SK-N-SH (cell line): ENCODE measurements around the gene INSYN1. TPM values are rescaled to one million over a fixed set of nuclear protein-coding genes. Genes with fewer than 3 reads are reported as not detected.

Experiments used
- CTCF ChIA-PET: fragments of 300-600, 350-600 bp; formaldehyde crosslinking; extraction: SDS; loops from one replicate; lab custom pipeline; 2021; lab: Yijun Ruan, JAX
- POLR2A ChIA-PET: fragments of 350-600 bp; sonication (Branson Sonifier 250); formaldehyde crosslinking; extraction: SDS; loops from one replicate; lab custom pipeline; 2020; ENCODE audit warnings: antibody characterized with exemption, inconsistent platforms; lab: Yijun Ruan, JAX
- DNase-seq: peaks from one replicate; pipeline ENCODE4 v3.0.0; 2012
- H2AFZ ChIP-seq: fragments of 200-600 bp; sonication (generic); 2 replicates; pipeline ENCODE4 v1.8.1; 2016; ENCODE audit warnings: antibody characterized with exemption, mild to moderate bottlenecking, low read depth
- H3F3A ChIP-seq: fragments of 200-600 bp; sonication (generic); replicated peaks from 2 replicates; pipeline ENCODE3; 2016; ENCODE audit warnings: antibody characterized with exemption, mild to moderate bottlenecking; ENCODE audit not compliant: insufficient read depth
- H3K27ac ChIP-seq, 2 experiments: fragments of 200-500 bp in 1 of 2; fragments of 200-600 bp in 1 of 2; sonication (Bioruptor generic) in 1 of 2; sonication (generic), shearing (Covaris generic) in 1 of 2; 2 replicates each; pipeline versions ENCODE4 v1.5.1 to v1.6.1; 2014 to 2016; ENCODE audit warnings: low read depth in 2 of 2, inconsistent platforms in 1 of 2, low read length in 1 of 2, mild to moderate bottlenecking in 1 of 2, mixed read lengths in 1 of 2
- H3K27me3 ChIP-seq: fragments of 200-600 bp; sonication (generic), shearing (Covaris generic); 2 replicates; pipeline ENCODE4 v1.6.1; 2016; ENCODE audit warnings: mixed run types; ENCODE audit not compliant: insufficient read depth
- H3K36me3 ChIP-seq, 2 experiments: fragments of 200-500 bp in 1 of 2; fragments of 200-600 bp in 1 of 2; sonication (Bioruptor generic) in 1 of 2; sonication (generic) in 1 of 2; replicated peaks in 1 of 2; 2 replicates each; pipeline versions ENCODE3 to v1.5.1; 2014 to 2016; ENCODE audit warnings: low read length in 1 of 2, mild to moderate bottlenecking in 1 of 2; ENCODE audit not compliant: insufficient read depth in 2 of 2, control insufficient read depth in 1 of 2
- H3K4me1 ChIP-seq, 2 experiments: fragments of 200-500 bp in 1 of 2; fragments of 200-600 bp in 1 of 2; sonication (Bioruptor generic) in 1 of 2; sonication (generic), shearing (Covaris generic) in 1 of 2; 2 replicates each; pipeline versions ENCODE4 v1.5.1 to v1.6.1; 2014 to 2016; ENCODE audit warnings: low read depth in 1 of 2, low read length in 1 of 2, mixed run types in 1 of 2; ENCODE audit not compliant: insufficient read depth in 2 of 2, control insufficient read depth in 1 of 2
- H3K4me2 ChIP-seq: fragments of 200-600 bp; sonication (generic), shearing (Covaris generic); 2 replicates; pipeline ENCODE4 v1.6.1; 2017; ENCODE audit warnings: mixed run types
- H3K4me3 ChIP-seq, 2 experiments: fragments of 200-500 bp in 1 of 2; fragments of 200-600 bp in 1 of 2; sonication (Bioruptor generic) in 1 of 2; sonication (generic), shearing (Covaris generic) in 1 of 2; 2 replicates each; pipeline versions ENCODE4 v1.5.1 to v1.8.1; 2014 to 2016; ENCODE audit warnings: low read depth in 2 of 2, inconsistent platforms in 1 of 2, low read length in 1 of 2, mild to moderate bottlenecking in 1 of 2, mixed read lengths in 1 of 2, moderate library complexity in 1 of 2
- H3K79me2 ChIP-seq: fragments of 200-600 bp; sonication (generic); 2 replicates; pipeline ENCODE4 v1.8.1; 2017; ENCODE audit warnings: mild to moderate bottlenecking; ENCODE audit not compliant: insufficient read depth
- H3K9ac ChIP-seq: fragments of 200-600 bp; sonication (generic); 2 replicates; pipeline ENCODE4 v1.6.1; 2017; ENCODE audit warnings: mixed run types
- H3K9me2 ChIP-seq: fragments of 200-600 bp; sonication (generic); 2 replicates; pipeline ENCODE4 v1.6.1; 2017; ENCODE audit warnings: mixed run types
- H3K9me3 ChIP-seq: fragments of 200-600 bp; sonication (generic); 2 replicates; pipeline ENCODE4 v1.6.1; 2017; ENCODE audit warnings: mixed run types, mild to moderate bottlenecking, moderate library complexity
- H4K20me1 ChIP-seq: fragments of 200-600 bp; sonication (generic); 2 replicates; pipeline ENCODE4 v1.6.1; 2017; ENCODE audit warnings: mild to moderate bottlenecking, mixed run types; ENCODE audit not compliant: insufficient read depth
- CTCF ChIP-seq: fragments of 200-600 bp; sonication (generic); IDR thresholded peaks from 2 replicates; pipeline ENCODE4 v1.6.1; 2017; ENCODE audit warnings: antibody characterized with exemption, mild to moderate bottlenecking, moderate library complexity
- EZH2phosphoT487 ChIP-seq: fragments of 200-600 bp; sonication (generic); IDR thresholded peaks from 2 replicates; pipeline ENCODE4 v1.6.1; 2017; ENCODE audit warnings: low read depth, mixed run types, mild to moderate bottlenecking, antibody characterized with exemption, moderate library complexity, borderline replicate concordance
- FOSL2 ChIP-seq: IDR thresholded peaks from 2 replicates; pipeline ENCODE4 v1.4.0; 2012; ENCODE audit warnings: low read depth, mild to moderate bottlenecking, moderate library complexity, borderline replicate concordance
- FOXJ3 ChIP-seq: sonication (generic); formaldehyde crosslinking; IDR thresholded peaks from 2 replicates; pipeline ENCODE4 v1.5.1; 2020; ENCODE audit warnings: mild to moderate bottlenecking, missing genetic modification reagents
- RAD21 ChIP-seq: IDR thresholded peaks from 2 replicates; pipeline ENCODE4 v1.6.1; 2012; ENCODE audit warnings: mild to moderate bottlenecking, low read length
- REST ChIP-seq: IDR thresholded peaks from 2 replicates; pipeline ENCODE4 v1.6.1; 2012; ENCODE audit warnings: mild to moderate bottlenecking, low read depth, low read length, moderate library complexity
- RXRA ChIP-seq: IDR thresholded peaks from 2 replicates; pipeline ENCODE4 v1.4.0; 2012; ENCODE audit warnings: low read depth, mild to moderate bottlenecking, borderline replicate concordance
- TEAD4 ChIP-seq: IDR thresholded peaks from 2 replicates; pipeline ENCODE4 v1.4.0; 2012; ENCODE audit warnings: mild to moderate bottlenecking, borderline replicate concordance; ENCODE audit not compliant: insufficient read depth
- USF1 ChIP-seq: IDR thresholded peaks from 2 replicates; pipeline ENCODE4 v1.4.0; 2012; ENCODE audit warnings: low read depth, borderline replicate concordance
- USF2 ChIP-seq: fragments of 150-350 bp; IDR thresholded peaks from 2 replicates; pipeline ENCODE4 v1.6.1; 2017; ENCODE audit warnings: antibody characterized with exemption, low read length, low read depth, borderline replicate concordance
- WGBS: methylation state at CpG from one replicate; pipeline ENCODE4 v1.1.6; 2017; ENCODE audit warnings: low lambda C conversion rate; 5-methylcytosine and 5-hydroxymethylcytosine counted together
- polyA plus RNA-seq, 3 experiments: library from polyadenylated mRNA; depleted of rRNA; stranded (reverse); fragments of >200 nt; gene quantifications; 2 replicates each; pipeline ENCODE4 v1.2.3, GENCODE V29; 2012

INSYN1 gene
- polyA plus RNA-seq, 1 of the 3 experiments (the other 2 are of a cell fraction) = 3.7 TPM

GRCh38 chr15:73740152-73741048 lies 12.8 kb downstream of the INSYN1 start:
- no peaks in the 10 kb centered on the region for H3K9me3 ChIP-seq
- TF ChIP-seq FOSL2 = no peak
- no peak for TF ChIP-seq USF1
- TF ChIP-seq USF2 = no peak
- TF ChIP-seq RAD21 = no peak
- TF ChIP-seq RXRA = no peak
- TF ChIP-seq, all 33 proteins: peak for 0
- H3K36me3 ChIP-seq = no peaks in the 10 kb centered on the region
- CTCF ChIA-PET = interaction anchor here (0.7 to 1.3 kb wide), 3 partner anchors 10 to 99 kb away, joined by 3 to 7 read pairs (median 5); no protein-coding TSS in a partner anchor
- no peaks in the 10 kb centered on the region for H3K79me2 ChIP-seq
- no peaks in the 10 kb centered on the region for H4K20me1 ChIP-seq
- H3F3A ChIP-seq = no peaks in the 10 kb centered on the region
- no peak overlapping the region for H3K4me3 ChIP-seq
- H3K9me2 ChIP-seq = no peaks in the 10 kb centered on the region
- no peak overlapping the region for H2AFZ ChIP-seq
- H3K27me3 ChIP-seq = no peaks in the 10 kb centered on the region
- H3K4me1 ChIP-seq = peaks cover 7 to 29% of the 10 kb centered on the region in 2 experiments; a peak in 1 of 4 replicates
- no peak overlapping the region for H3K27ac ChIP-seq
- POLR2A ChIA-PET = no interaction called here
- no peak overlapping the region for H3K4me2 ChIP-seq
- no peak for DNase-seq
- H3K9ac ChIP-seq = no peak overlapping the region
- 87% methylated on average over 6 of the region's 25 CpGs for WGBS

- Histone ChIP-seq H3K36me3 (no peaks in the 10 kb centered on the region), H3K9me3 (no peaks in the 10 kb centered on the region), H3K27me3 (no peaks in the 10 kb centered on the region), H4K20me1 (no peaks in the 10 kb centered on the region), H3F3A (no peaks in the 10 kb centered on the region), H3K4me3 (no peak overlapping the region), H3K79me2 (no peaks in the 10 kb centered on the region), H3K9me2 (no peaks in the 10 kb centered on the region), H3K9ac (no peak overlapping the region), H3K4me1 (peaks cover 0 to 31% of the 10 kb centered on the region in 2 experiments; a peak in 1 of 4 replicates), H2AFZ (no peak overlapping the region), H3K4me2 (no peak overlapping the region), H3K27ac (peak overlapping the region in 1 of 2 experiments; percentile 14; a peak in 1 of 4 replicates)
- TF ChIP-seq REST = no peak
- TF ChIP-seq CTCF = no peak
- no peak for TF ChIP-seq EZH2phosphoT487
- no peak for TF ChIP-seq TEAD4
- no peak for TF ChIP-seq USF2
- no peak for TF ChIP-seq FOXJ3 (CRISPR knock-in tag)
- POLR2A ChIA-PET = interaction anchor here (1.1 kb wide), 1 partner anchor 13 kb away, joined by 3 read pairs; no protein-coding TSS in a partner anchor
- CTCF ChIA-PET = interaction anchor here (0.9 to 1.6 kb wide), 5 partner anchors 19 to 472 kb away, joined by 3 to 5 read pairs (median 3); no protein-coding TSS in a partner anchor
- peak; percentile 75 for DNase-seq
- WGBS = 61% methylated on average over 3 of the region's 7 CpGs
Observed at GRCh38 chr15:73737535-73737934, 15.6 kb downstream of the INSYN1 start.
